Mesendoderm (in vitro differentiated cells): Measurements from ENCODE around the gene STOX1.

Source experiments
- DNase-seq: peaks from one replicate; pipeline ENCODE4 v3.0.0; 2013
- H2AK5ac ChIP-seq: 2 replicates; pipeline ENCODE4 v1.6.1; 2013; ENCODE audit warnings: low read length, inconsistent platforms
- H2BK120ac ChIP-seq: 2 replicates; pipeline ENCODE4 v1.6.1; 2013; ENCODE audit warnings: low read depth, mild to moderate bottlenecking, low read length, moderate library complexity, mixed read lengths
- H2BK15ac ChIP-seq: replicated peaks from 2 replicates; pipeline ENCODE4 v1.6.1; 2013; ENCODE audit warnings: low read depth, mild to moderate bottlenecking, moderate library complexity
- H2BK5ac ChIP-seq: 2 replicates; pipeline ENCODE4 v1.6.1; 2013; ENCODE audit warnings: low read length, inconsistent platforms
- H3K18ac ChIP-seq: 2 replicates; pipeline ENCODE4 v1.6.1; 2013; ENCODE audit warnings: mild to moderate bottlenecking, low read length, mixed read lengths
- H3K23ac ChIP-seq: one replicate; pipeline ENCODE4 v1.6.1; 2013; ENCODE audit warnings: low read length
- H3K27ac ChIP-seq: 2 replicates; pipeline ENCODE4 v1.5.1; 2013; ENCODE audit warnings: low read depth, mild to moderate bottlenecking, inconsistent platforms, low read length, moderate library complexity
- H3K27me3 ChIP-seq: 2 replicates; pipeline ENCODE4 v1.6.1; 2013; ENCODE audit warnings: low read length, control low read depth, mild to moderate bottlenecking, inconsistent platforms; ENCODE audit not compliant: insufficient read depth, poor library complexity
- H3K36me3 ChIP-seq: 2 replicates; pipeline ENCODE4 v1.6.1; 2013; ENCODE audit warnings: low read length, inconsistent platforms; ENCODE audit not compliant: control insufficient read depth, insufficient read depth
- H3K4ac ChIP-seq: one replicate; pipeline ENCODE4 v1.6.1; 2013; ENCODE audit warnings: low read depth, mild to moderate bottlenecking, low read length, moderate library complexity
- H3K4me1 ChIP-seq: 2 replicates; pipeline ENCODE4 v1.6.1; 2013; ENCODE audit warnings: low read depth, low read length, inconsistent platforms; ENCODE audit not compliant: control insufficient read depth
- H3K4me2 ChIP-seq: 2 replicates; pipeline ENCODE4 v1.6.1; 2013; ENCODE audit warnings: low read length
- H3K4me3 ChIP-seq: 2 replicates; pipeline ENCODE4 v1.5.1; 2013; ENCODE audit warnings: mild to moderate bottlenecking, low read length
- H3K56ac ChIP-seq: one replicate; pipeline ENCODE4 v1.6.1; 2013; ENCODE audit warnings: low read length
- H3K79me1 ChIP-seq: 2 replicates; pipeline ENCODE4 v1.6.1; 2013; ENCODE audit warnings: low read length, inconsistent platforms
- H3K79me2 ChIP-seq: 2 replicates; pipeline ENCODE4 v1.6.1; 2013; ENCODE audit warnings: mild to moderate bottlenecking, low read length; ENCODE audit not compliant: control insufficient read depth, insufficient read depth
- H3K9ac ChIP-seq: 2 replicates; pipeline ENCODE4 v1.6.1; 2013; ENCODE audit warnings: low read length, inconsistent platforms
- H4K5ac ChIP-seq: one replicate; pipeline ENCODE4 v1.6.1; 2013; ENCODE audit warnings: low read length
- H4K8ac ChIP-seq: one replicate; pipeline ENCODE4 v1.6.1; 2013; ENCODE audit warnings: low read depth, mild to moderate bottlenecking, control low read depth, low read length, moderate library complexity
- WGBS: extraction: QIAGEN DNeasy Blood & Tissue Kit; methylation state at CpG from one replicate; pipeline ENCODE4 v1.1.7; 2013; ENCODE audit warnings: low lambda C conversion rate, missing lambda C conversion rate; ENCODE audit not compliant: insufficient coverage; ENCODE audit errors: extremely low coverage; 5-methylcytosine and 5-hydroxymethylcytosine counted together

The STOX1 gene

DNA sequence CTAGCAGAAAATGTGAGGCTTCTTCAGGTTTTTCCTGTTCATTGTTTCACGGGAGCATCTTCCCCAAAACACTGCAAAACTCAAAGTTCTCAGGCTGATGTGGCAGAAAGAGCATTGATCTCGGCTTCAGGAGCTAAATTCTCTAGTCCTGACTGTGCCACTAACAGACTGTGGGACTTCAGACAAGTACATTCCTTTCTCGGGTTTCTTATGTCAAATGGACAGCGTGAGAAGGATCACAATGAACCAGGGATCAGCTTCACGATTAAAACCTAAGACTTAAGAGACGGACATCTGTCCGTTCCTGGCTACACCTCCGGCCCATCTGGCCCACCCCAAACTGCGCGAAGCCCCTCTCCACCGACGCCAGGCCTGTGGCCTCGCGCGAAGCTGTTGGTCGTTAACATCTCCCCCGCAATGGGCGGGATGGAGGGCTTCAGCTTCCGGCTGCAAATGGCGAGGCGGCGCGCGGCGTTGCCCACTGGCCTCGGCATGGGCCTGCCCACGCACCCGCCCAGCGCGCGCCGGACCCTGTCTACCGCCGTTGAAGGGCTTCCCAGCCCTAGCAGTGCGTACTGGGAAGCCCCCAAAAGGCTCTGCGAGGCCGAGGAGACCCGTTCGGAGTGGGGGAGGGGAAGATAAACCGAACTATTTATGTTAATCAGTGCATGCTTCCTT is 73.2 kb downstream of the STOX1 start:
- Histone ChIP-seq H3K4me2 (peak overlapping the region; percentile 41), H3K79me1 (peaks cover 2% of the 10 kb centered on the region), H2BK15ac (no peak overlapping the region), H3K27me3 (no peaks in the 10 kb centered on the region), H4K5ac (peak overlapping the region; percentile 98), H3K79me2 (peaks cover 13% of the 10 kb centered on the region), H2AK5ac (no peak overlapping the region), H3K23ac (no peak overlapping the region), H3K27ac (peak overlapping the region; percentile 96), H3K36me3 (no peaks in the 10 kb centered on the region), H3K9ac (peak overlapping the region; percentile 82), H2BK5ac (peak overlapping the region; percentile 61), H3K56ac (peak overlapping the region; percentile 95), H3K4ac (peak overlapping the region; percentile 40), H2BK120ac (no peak overlapping the region), H3K4me1 (peaks cover 2% of the 10 kb centered on the region), H4K8ac (peak overlapping the region; percentile 68), H3K18ac (peak overlapping the region; percentile 81), H3K4me3 (peak overlapping the region; percentile 33)
- no peak for DNase-seq
- WGBS: no CpG with 5 or more reads among the region's 40 CpGs

DNA sequence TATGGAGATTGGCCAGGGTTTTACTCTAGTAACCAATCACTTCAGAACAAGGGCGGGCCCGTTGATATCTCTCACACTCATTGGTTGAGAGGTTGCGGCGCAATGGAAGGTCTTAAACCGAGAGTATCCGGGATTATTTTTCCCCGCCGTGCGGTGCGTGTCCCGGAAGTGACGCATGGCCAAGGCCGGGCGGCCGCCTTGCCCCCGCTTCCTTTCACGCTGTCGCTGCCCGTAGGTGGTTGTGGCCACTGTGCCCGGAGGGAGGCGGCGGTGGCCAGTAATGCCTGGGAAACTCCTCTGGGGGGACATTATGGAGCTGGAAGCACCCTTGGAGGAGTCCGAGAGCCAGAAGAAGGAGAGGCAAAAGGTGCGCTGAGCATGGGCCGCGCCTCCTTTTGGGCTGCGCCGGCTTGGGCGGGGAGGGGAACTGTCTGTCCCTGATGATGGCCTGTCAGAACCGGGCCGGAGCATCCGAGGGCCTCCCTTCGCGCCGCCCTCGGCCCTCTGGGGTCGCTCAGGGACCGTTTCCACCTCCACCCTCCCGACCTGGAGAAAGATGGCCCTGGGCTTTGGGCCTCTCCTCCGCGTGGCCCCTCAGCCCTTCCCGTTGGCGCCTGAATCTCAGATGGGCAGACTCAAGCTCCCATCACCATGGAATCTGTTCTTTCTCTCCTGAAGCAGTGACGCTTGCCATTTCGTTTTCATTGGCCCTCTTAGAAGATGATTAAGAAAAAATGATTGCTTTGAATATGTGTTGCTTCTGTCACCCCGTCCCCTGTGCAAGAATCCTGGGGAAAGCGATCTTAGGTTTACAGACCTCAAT is 74.0 kb downstream of the STOX1 start, which contains the start of gene DDX50:
DDX50 (plus strand) TSS at position 211 of the 823 bp plus-strand sequence; CDS start at position 281, 70 bp downstream.
- Histone ChIP-seq H3K36me3 (no peaks in the 10 kb centered on the region), H2BK15ac (no peak within 1 kb of the TSS), H3K4me2 (peak within 1 kb of the TSS; percentile 96), H3K4me1 (peaks cover 2% of the 10 kb centered on the region), H3K79me1 (peaks cover 2% of the 10 kb centered on the region), H3K27ac (peak within 1 kb of the TSS; percentile 96), H4K8ac (peak within 1 kb of the TSS; percentile 68), H3K56ac (peak within 1 kb of the TSS; percentile 95), H2AK5ac (no peak within 1 kb of the TSS), H3K4me3 (peak within 1 kb of the TSS; percentile 43), H3K4ac (peak within 1 kb of the TSS; percentile 40), H3K27me3 (no peaks in the 10 kb centered on the region), H3K18ac (peak within 1 kb of the TSS; percentile 81), H2BK5ac (peak within 1 kb of the TSS; percentile 61), H3K79me2 (peaks cover 13% of the 10 kb centered on the region), H4K5ac (peak within 1 kb of the TSS; percentile 98), H3K9ac (peak within 1 kb of the TSS; percentile 82), H2BK120ac (no peak within 1 kb of the TSS), H3K23ac (peak within 1 kb of the TSS; percentile 3)
- peak; percentile 100 for DNase-seq
- WGBS: no CpG with 5 or more reads among the region's 47 CpGs

DNA sequence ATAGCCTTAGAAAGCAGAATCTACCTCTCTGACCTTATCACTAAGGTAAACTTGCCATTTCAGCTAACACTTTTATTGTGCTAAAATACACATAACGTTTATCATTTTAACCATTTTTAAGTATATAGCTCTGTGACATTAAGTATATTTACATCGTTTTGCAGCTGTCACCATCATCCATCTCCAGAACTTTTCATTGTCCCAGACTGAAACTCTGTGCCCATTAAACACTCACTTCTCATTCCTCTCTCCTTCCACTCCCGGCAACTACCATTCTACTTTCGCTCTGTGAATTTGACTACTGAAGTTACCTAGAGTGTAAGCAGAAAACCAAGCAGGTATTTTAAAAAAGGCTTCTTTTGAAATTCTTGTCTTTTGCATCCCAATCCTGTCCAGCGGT is 75.1 kb downstream of the STOX1 start:
- peak overlapping the region; percentile 91 for H3K56ac ChIP-seq
- H3K27ac ChIP-seq: no peak overlapping the region
- H3K4ac ChIP-seq: no peak overlapping the region
- DNase-seq: no peak
- peak overlapping the region; percentile 68 for H3K9ac ChIP-seq
- no peaks in the 10 kb centered on the region for H3K27me3 ChIP-seq
- peaks cover 2% of the 10 kb centered on the region for H3K4me1 ChIP-seq
- H4K5ac ChIP-seq: no peak overlapping the region
- WGBS: 100% methylated on average over 1 of the region's 5 CpGs
- peaks cover 13% of the 10 kb centered on the region for H3K79me2 ChIP-seq
- H4K8ac ChIP-seq: no peak overlapping the region
- no peak overlapping the region for H3K23ac ChIP-seq
- no peaks in the 10 kb centered on the region for H3K36me3 ChIP-seq
- H2BK5ac ChIP-seq: no peak overlapping the region
- H2AK5ac ChIP-seq: no peak overlapping the region
- H2BK120ac ChIP-seq: no peak overlapping the region
- H3K4me2 ChIP-seq: peak overlapping the region; percentile 96
- H3K79me1 ChIP-seq: peaks cover 2% of the 10 kb centered on the region
- H3K18ac ChIP-seq: no peak overlapping the region
- no peak overlapping the region for H3K4me3 ChIP-seq
- H2BK15ac ChIP-seq: no peak overlapping the region

DNA sequence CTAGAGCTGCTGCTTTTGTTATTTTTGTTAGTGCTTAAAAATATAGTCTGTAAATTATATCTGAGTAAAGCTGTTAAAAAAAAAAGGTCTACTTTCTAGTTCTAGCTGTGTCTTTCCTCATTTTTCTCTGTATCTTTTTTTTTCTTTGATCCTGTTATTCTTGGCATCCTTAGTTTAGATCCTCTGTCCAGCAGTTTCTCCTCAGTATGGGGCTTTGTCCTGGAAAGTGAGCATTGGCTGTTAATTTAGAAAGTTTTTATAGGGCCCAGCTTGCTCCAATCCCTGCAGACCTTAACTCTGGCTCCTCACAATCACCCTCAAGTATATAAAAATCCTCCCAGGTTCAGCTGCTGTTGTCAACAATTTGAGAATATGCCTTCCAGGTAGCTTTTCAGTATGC is 97.3 kb downstream of the STOX1 start:
- H2BK120ac ChIP-seq: no peak overlapping the region
- H3K18ac ChIP-seq: no peak overlapping the region
- no peak overlapping the region for H3K9ac ChIP-seq
- no peak overlapping the region for H3K27ac ChIP-seq
- H3K23ac ChIP-seq: no peak overlapping the region
- H3K4ac ChIP-seq: no peak overlapping the region
- no peak overlapping the region for H2BK15ac ChIP-seq
- H2AK5ac ChIP-seq: no peak overlapping the region
- H3K4me3 ChIP-seq: no peak overlapping the region
- H3K27me3 ChIP-seq: no peaks in the 10 kb centered on the region
- H3K4me2 ChIP-seq: no peak overlapping the region
- no peaks in the 10 kb centered on the region for H3K79me1 ChIP-seq
- no peaks in the 10 kb centered on the region for H3K4me1 ChIP-seq
- no peak overlapping the region for H3K56ac ChIP-seq
- no peaks in the 10 kb centered on the region for H3K36me3 ChIP-seq
- H2BK5ac ChIP-seq: no peak overlapping the region
- H4K8ac ChIP-seq: no peak overlapping the region
- no peaks in the 10 kb centered on the region for H3K79me2 ChIP-seq
- H4K5ac ChIP-seq: no peak overlapping the region
- no peak for DNase-seq

DNA sequence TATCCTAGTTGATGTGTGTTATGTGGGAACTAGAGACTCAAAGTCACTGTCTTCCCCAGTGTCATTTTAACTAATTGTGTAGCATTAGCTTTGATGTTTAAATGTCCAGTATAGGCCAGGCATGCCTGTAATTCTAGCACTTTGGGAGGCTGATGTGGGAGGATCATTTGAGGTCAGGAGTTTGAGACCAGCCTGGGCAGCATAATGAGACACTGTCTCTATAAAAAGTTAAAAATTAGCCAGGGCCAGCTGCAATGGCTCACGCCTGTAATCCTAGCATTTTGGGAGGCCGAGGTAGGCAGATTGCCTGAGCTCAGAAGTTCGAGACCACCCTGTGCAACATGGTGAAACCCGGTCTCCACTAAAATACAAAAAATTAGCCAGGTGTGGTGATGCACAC is 98.2 kb downstream of the STOX1 start:
- Histone ChIP-seq H3K4me3 (no peak overlapping the region), H3K27me3 (no peaks in the 10 kb centered on the region), H3K4me2 (no peak overlapping the region), H3K79me2 (no peaks in the 10 kb centered on the region), H3K18ac (no peak overlapping the region), H2BK120ac (no peak overlapping the region), H2BK15ac (no peak overlapping the region), H3K4ac (no peak overlapping the region), H2AK5ac (no peak overlapping the region), H4K5ac (no peak overlapping the region), H4K8ac (no peak overlapping the region), H3K9ac (no peak overlapping the region), H3K23ac (no peak overlapping the region), H3K4me1 (no peaks in the 10 kb centered on the region), H3K36me3 (no peaks in the 10 kb centered on the region), H2BK5ac (no peak overlapping the region), H3K79me1 (no peaks in the 10 kb centered on the region), H3K27ac (no peak overlapping the region), H3K56ac (no peak overlapping the region)
- WGBS: no CpG with 5 or more reads among the region's 4 CpGs
- no peak for DNase-seq
